Measurements from ENCODE around the gene ZSWIM5.
"Not testable (repeated sequence)": the region's sequence is repeated elsewhere in the genome, so short reads cannot be mapped to it uniquely, and the experiment has no call there.

The ZSWIM5 gene

DNA sequence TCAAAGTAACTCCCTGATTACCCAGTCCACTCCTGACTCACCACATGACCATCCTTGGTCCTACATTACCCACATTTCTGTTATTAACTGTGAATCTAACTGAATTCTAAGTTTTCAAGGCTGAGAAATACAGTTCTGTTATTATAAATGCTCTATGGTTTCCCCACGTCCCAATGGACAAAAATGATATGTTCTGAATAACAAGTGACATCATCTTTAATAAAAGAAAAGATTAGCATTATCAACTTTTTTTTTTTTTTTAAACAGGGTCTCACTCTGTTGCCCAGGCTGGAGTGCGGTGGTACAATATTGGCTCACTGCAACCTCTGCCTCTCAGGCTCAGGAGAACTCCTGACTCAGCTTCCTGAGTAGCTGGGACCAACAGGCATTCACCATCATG is 59.6 kb downstream of the ZSWIM5 start:
- no peak for DNase-seq
- Histone ChIP-seq H3K27ac (ENCODE audit: insufficient read depth in 1 of 2, low read depth in 1 of 2, low read length in 2 of 2, poor library complexity in 1 of 2, severe bottlenecking in 2 of 2) (no peak overlapping the region), H3K4me3 (ENCODE audit: control insufficient read depth in 1 of 7, extremely low read depth in 1 of 7, insufficient read depth in 4 of 7, low read depth in 2 of 7, low read length in 6 of 7) (no peak overlapping the region), H3K4me1 (ENCODE audit: control extremely low read depth in 1 of 4, control insufficient read depth in 4 of 4, insufficient read depth in 4 of 4, low read length in 3 of 4) (no peaks in the 10 kb centered on the region), H3K36me3 (ENCODE audit: control insufficient read depth in 4 of 4, insufficient read depth in 4 of 4, low read length in 3 of 4) (peaks cover 0 to 2% (median 0%) of the 10 kb centered on the region in 4 experiments), H3K9me3 (ENCODE audit: control extremely low read depth in 1 of 5, control insufficient read depth in 4 of 5, insufficient read depth in 2 of 5, low read depth in 1 of 5, low read length in 4 of 5) (no peaks in the 10 kb centered on the region), H3K27me3 (replicated peaks in 2 of 5; ENCODE audit: control insufficient read depth in 4 of 5, insufficient read depth in 5 of 5, low read length in 4 of 5) (no peaks in the 10 kb centered on the region)
- ChIA-PET POLR2A (no interaction called here), CTCF (no interaction called here)
- WGBS (ENCODE audit: insufficient coverage) = no CpG with 5 or more reads among the region's 2 CpGs

DNA sequence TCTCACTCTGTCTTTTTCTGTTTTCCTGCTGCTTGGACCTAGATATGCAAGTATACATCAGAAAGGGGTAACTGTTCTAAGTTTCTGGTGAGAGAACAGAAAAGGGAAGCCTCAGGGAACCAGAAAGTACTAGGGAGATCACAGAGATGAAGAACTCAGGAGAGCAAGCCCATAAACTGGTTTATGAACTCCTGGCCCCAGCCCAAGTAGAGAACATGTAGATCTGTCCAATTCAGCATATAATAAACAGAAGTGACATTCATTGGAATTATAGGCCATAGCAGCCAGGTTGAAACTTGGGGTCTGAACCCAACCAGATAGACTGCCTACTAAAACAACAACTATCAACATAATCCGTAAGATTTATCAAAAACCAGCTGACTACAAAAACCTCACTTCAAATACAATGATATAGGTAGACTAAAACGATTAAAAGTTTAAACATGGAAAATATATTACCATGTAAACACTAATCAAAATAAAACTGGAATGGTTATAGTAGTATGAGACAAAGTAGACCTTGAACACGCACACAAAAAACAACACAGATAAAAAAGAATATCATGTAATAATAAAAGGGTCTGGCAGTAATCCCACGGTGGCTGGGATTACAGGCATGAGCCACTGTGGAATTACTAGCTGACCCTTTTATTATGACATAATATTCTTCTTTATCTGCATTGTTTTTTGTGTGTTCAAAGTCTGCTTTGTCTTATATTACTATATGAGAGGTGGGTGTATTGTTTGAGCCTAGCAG is 65.0 kb downstream of the ZSWIM5 start:
- WGBS (ENCODE audit: insufficient coverage) = no CpG with 5 or more reads among the region's 4 CpGs
- Histone ChIP-seq H3K36me3 (ENCODE audit: control insufficient read depth in 4 of 4, insufficient read depth in 4 of 4, low read length in 3 of 4) (no peaks in the 10 kb centered on the region), H3K4me3 (ENCODE audit: control insufficient read depth in 1 of 7, extremely low read depth in 1 of 7, insufficient read depth in 4 of 7, low read depth in 2 of 7, low read length in 6 of 7) (no peak overlapping the region), H3K27ac (ENCODE audit: insufficient read depth in 1 of 2, low read depth in 1 of 2, low read length in 2 of 2, poor library complexity in 1 of 2, severe bottlenecking in 2 of 2) (no peak overlapping the region), H3K27me3 (replicated peaks in 2 of 5; ENCODE audit: control insufficient read depth in 4 of 5, insufficient read depth in 5 of 5, low read length in 4 of 5) (no peaks in the 10 kb centered on the region), H3K4me1 (ENCODE audit: control extremely low read depth in 1 of 4, control insufficient read depth in 4 of 4, insufficient read depth in 4 of 4, low read length in 3 of 4) (no peaks in the 10 kb centered on the region), H3K9me3 (ENCODE audit: control extremely low read depth in 1 of 5, control insufficient read depth in 4 of 5, insufficient read depth in 2 of 5, low read depth in 1 of 5, low read length in 4 of 5) (no peaks in the 10 kb centered on the region)
- DNase-seq = no peak
- ChIA-PET CTCF (no interaction called here), POLR2A (no interaction called here)

DNA sequence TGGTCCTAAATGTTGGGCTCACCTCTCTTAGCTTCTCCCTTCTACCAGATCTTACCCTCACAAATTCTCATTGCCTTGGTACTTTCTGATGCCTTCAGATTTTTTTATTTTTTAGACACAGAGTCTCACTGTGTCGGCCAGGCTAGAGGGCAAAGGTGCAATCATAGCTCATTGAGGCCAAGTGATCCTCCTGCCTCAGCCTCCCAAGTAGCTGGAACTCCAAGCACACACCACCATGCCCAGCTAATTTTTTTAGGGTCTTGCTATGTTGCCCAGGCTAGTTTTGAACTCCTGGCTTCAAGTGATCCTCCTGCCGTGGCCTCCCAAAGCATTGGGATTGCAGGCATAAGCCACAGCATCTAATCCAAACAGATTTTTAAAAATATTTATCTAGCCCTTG is 69.4 kb downstream of the ZSWIM5 start:
- Histone ChIP-seq H3K27me3 (replicated peaks in 2 of 5; ENCODE audit: control insufficient read depth in 4 of 5, insufficient read depth in 5 of 5, low read length in 4 of 5) (no peaks in the 10 kb centered on the region), H3K4me1 (ENCODE audit: control extremely low read depth in 1 of 4, control insufficient read depth in 4 of 4, insufficient read depth in 4 of 4, low read length in 3 of 4) (no peaks in the 10 kb centered on the region), H3K9me3 (ENCODE audit: control extremely low read depth in 1 of 5, control insufficient read depth in 4 of 5, insufficient read depth in 2 of 5, low read depth in 1 of 5, low read length in 4 of 5) (no peaks in the 10 kb centered on the region), H3K36me3 (ENCODE audit: control insufficient read depth in 4 of 4, insufficient read depth in 4 of 4, low read length in 3 of 4) (no peaks in the 10 kb centered on the region), H3K4me3 (ENCODE audit: control insufficient read depth in 1 of 7, extremely low read depth in 1 of 7, insufficient read depth in 4 of 7, low read depth in 2 of 7, low read length in 6 of 7) (no peak overlapping the region), H3K27ac (ENCODE audit: insufficient read depth in 1 of 2, low read depth in 1 of 2, low read length in 2 of 2, poor library complexity in 1 of 2, severe bottlenecking in 2 of 2) (no peak overlapping the region)
- CTCF ChIA-PET = no interaction called here
- POLR2A ChIA-PET = no interaction called here
- 100% methylated on average over 1 of the region's 2 CpGs for WGBS (ENCODE audit: insufficient coverage)
- DNase-seq = no peak

DNA sequence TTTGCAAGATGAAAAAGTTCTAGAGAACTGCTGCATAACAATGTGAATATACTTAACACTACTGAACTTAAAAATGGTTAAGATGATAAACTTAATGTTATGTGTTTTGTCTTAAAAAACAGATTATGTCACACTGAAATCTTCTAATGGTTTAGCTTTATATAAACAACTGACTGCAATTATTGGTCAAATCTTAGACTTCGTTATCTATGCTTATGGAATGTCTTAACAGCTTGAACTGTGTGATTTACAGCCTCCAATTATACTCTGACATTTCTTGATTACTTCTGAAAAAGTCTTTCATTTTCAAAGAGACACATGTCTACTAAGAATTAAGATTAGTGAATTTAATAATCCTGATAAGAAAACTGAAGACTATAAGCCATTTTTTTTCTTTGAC is 71.1 kb downstream of the ZSWIM5 start:
- ChIA-PET POLR2A (no interaction called here), CTCF (no interaction called here)
- Histone ChIP-seq H3K9me3 (ENCODE audit: control extremely low read depth in 1 of 5, control insufficient read depth in 4 of 5, insufficient read depth in 2 of 5, low read depth in 1 of 5, low read length in 4 of 5) (no peaks in the 10 kb centered on the region), H3K36me3 (ENCODE audit: control insufficient read depth in 4 of 4, insufficient read depth in 4 of 4, low read length in 3 of 4) (no peaks in the 10 kb centered on the region), H3K27ac (ENCODE audit: insufficient read depth in 1 of 2, low read depth in 1 of 2, low read length in 2 of 2, poor library complexity in 1 of 2, severe bottlenecking in 2 of 2) (no peak overlapping the region), H3K4me1 (ENCODE audit: control extremely low read depth in 1 of 4, control insufficient read depth in 4 of 4, insufficient read depth in 4 of 4, low read length in 3 of 4) (no peaks in the 10 kb centered on the region), H3K27me3 (replicated peaks in 2 of 5; ENCODE audit: control insufficient read depth in 4 of 5, insufficient read depth in 5 of 5, low read length in 4 of 5) (no peaks in the 10 kb centered on the region), H3K4me3 (ENCODE audit: control insufficient read depth in 1 of 7, extremely low read depth in 1 of 7, insufficient read depth in 4 of 7, low read depth in 2 of 7, low read length in 6 of 7) (no peak overlapping the region)
- no peak for DNase-seq
- no CpG with 5 or more reads among the region's 1 CpG for WGBS (ENCODE audit: insufficient coverage)

DNA sequence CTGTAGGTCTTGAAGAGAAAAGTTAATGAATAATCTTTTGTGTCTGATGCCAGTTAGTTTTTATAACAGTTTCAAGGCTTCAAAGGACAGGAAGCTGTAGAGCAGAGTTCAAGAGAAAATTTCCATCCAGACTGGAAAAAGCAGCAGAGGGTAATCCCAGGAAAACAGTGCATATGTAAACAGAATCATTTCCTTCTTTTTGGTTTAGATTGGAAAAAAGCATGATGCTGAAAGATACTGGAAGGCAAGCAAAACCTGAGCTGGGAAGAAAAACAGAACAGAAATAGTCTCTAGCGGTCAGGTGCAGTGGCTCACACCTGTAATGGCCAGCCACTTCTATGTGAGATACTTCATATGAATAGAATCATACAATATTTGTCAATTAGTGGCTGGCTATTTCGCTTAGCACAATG is 71.9 kb downstream of the ZSWIM5 start:
- no peak overlapping the region for H3K4me3 ChIP-seq (ENCODE audit: control insufficient read depth in 1 of 7, extremely low read depth in 1 of 7, insufficient read depth in 4 of 7, low read depth in 2 of 7, low read length in 6 of 7)
- H3K9me3 ChIP-seq (ENCODE audit: control extremely low read depth in 1 of 5, control insufficient read depth in 4 of 5, insufficient read depth in 2 of 5, low read depth in 1 of 5, low read length in 4 of 5) = no peaks in the 10 kb centered on the region
- WGBS (ENCODE audit: insufficient coverage) = no CpG with 5 or more reads among the region's 2 CpGs
- DNase-seq = no peak
- no peaks in the 10 kb centered on the region for H3K36me3 ChIP-seq (ENCODE audit: control insufficient read depth in 4 of 4, insufficient read depth in 4 of 4, low read length in 3 of 4)
- POLR2A ChIA-PET = no interaction called here
- H3K27ac ChIP-seq (ENCODE audit: insufficient read depth in 1 of 2, low read depth in 1 of 2, low read length in 2 of 2, poor library complexity in 1 of 2, severe bottlenecking in 2 of 2) = no peak overlapping the region
- no peaks in the 10 kb centered on the region for H3K27me3 ChIP-seq (replicated peaks in 2 of 5; ENCODE audit: control insufficient read depth in 4 of 5, insufficient read depth in 5 of 5, low read length in 4 of 5)
- CTCF ChIA-PET = no interaction called here
- no peaks in the 10 kb centered on the region for H3K4me1 ChIP-seq (ENCODE audit: control extremely low read depth in 1 of 4, control insufficient read depth in 4 of 4, insufficient read depth in 4 of 4, low read length in 3 of 4)

DNA sequence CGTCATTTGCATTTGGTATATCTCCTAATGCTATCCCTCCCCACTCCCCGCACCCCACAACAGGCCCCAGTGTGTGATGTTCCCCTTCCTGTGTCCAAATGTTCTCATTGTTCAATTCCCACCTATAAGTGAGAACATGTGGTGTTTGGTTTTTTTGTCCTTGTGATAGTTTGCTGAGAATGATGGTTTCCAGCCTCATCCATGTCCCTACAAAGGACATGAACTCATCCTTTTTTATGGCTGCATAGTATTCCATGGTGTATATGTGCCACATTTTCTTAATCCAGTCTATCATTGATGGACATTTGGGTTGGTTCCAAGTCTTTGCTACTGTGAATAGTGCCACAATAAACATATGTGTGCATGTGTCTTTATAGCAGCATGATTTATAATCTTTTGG is 73.7 kb downstream of the ZSWIM5 start:
- DNase-seq; H3K9me3 ChIP-seq (ENCODE audit: control extremely low read depth in 1 of 5, control insufficient read depth in 4 of 5, insufficient read depth in 2 of 5, low read depth in 1 of 5, low read length in 4 of 5); H3K36me3 ChIP-seq (ENCODE audit: control insufficient read depth in 4 of 4, insufficient read depth in 4 of 4, low read length in 3 of 4); H3K4me1 ChIP-seq (ENCODE audit: control extremely low read depth in 1 of 4, control insufficient read depth in 4 of 4, insufficient read depth in 4 of 4, low read length in 3 of 4); H3K27me3 ChIP-seq (replicated peaks in 2 of 5; ENCODE audit: control insufficient read depth in 4 of 5, insufficient read depth in 5 of 5, low read length in 4 of 5); H3K27ac ChIP-seq (ENCODE audit: insufficient read depth in 1 of 2, low read depth in 1 of 2, low read length in 2 of 2, poor library complexity in 1 of 2, severe bottlenecking in 2 of 2); CTCF ChIA-PET; POLR2A ChIA-PET; H3K4me3 ChIP-seq (ENCODE audit: control insufficient read depth in 1 of 7, extremely low read depth in 1 of 7, insufficient read depth in 4 of 7, low read depth in 2 of 7, low read length in 6 of 7): not testable (repeated sequence)
- WGBS (ENCODE audit: insufficient coverage) = no CpG with 5 or more reads among the region's 2 CpGs

DNA sequence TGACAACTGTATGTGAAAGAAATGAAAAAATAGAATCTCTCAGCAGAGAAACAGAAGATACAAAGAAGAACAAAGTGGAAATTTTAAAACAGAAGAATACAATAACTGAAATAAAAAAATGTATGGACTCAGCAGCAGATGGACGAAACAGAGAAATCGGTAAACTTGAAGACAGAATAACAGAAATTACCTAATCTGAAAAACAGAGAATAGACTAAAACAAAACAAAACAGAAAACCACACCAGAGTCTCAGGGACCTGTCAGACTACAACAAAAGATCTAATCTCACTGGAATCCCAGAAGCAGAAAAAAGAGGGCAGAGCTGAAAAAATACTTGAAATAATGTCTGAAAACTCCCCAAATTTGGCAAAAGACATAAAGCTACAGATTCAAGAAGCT is 83.0 kb downstream of the ZSWIM5 start:
- 100% methylated on average over 2 of the region's 2 CpGs for WGBS (ENCODE audit: insufficient coverage)
- no peaks in the 10 kb centered on the region for H3K36me3 ChIP-seq (ENCODE audit: control insufficient read depth in 4 of 4, insufficient read depth in 4 of 4, low read length in 3 of 4)

More for the DNA sequence above, 83.0 kb downstream of the ZSWIM5 start:
- H3K4me1 ChIP-seq (ENCODE audit: control extremely low read depth in 1 of 4, control insufficient read depth in 4 of 4, insufficient read depth in 4 of 4, low read length in 3 of 4) = no peaks in the 10 kb centered on the region
- H3K9me3 ChIP-seq (ENCODE audit: control extremely low read depth in 1 of 5, control insufficient read depth in 4 of 5, insufficient read depth in 2 of 5, low read depth in 1 of 5, low read length in 4 of 5) = no peaks in the 10 kb centered on the region
- POLR2A ChIA-PET = no interaction called here
- no peaks in the 10 kb centered on the region for H3K27me3 ChIP-seq (replicated peaks in 2 of 5; ENCODE audit: control insufficient read depth in 4 of 5, insufficient read depth in 5 of 5, low read length in 4 of 5)
- no peak overlapping the region for H3K4me3 ChIP-seq (ENCODE audit: control insufficient read depth in 1 of 7, extremely low read depth in 1 of 7, insufficient read depth in 4 of 7, low read depth in 2 of 7, low read length in 6 of 7)
- no peak overlapping the region for H3K27ac ChIP-seq (ENCODE audit: insufficient read depth in 1 of 2, low read depth in 1 of 2, low read length in 2 of 2, poor library complexity in 1 of 2, severe bottlenecking in 2 of 2)
- CTCF ChIA-PET = no interaction called here
- DNase-seq = no peak

Measured in common myeloid progenitor, CD34-positive (primary cell).